Liver (tissue), 9 donors: ENCODE data around the gene NHLRC3. TPM values are rescaled to one million over a fixed set of nuclear protein-coding genes. Genes with fewer than 3 reads are reported as not detected.

Experiments
- DNase-seq: peaks from one replicate; pipeline ENCODE4 v3.0.0-alpha.2; 2017; ENCODE audit warnings: low spot score
- H3K27ac ChIP-seq, 2 donors: one replicate each; pipeline ENCODE4 v1.7.0; 2013; ENCODE audit warnings: inconsistent platforms in 2 of 2, low read length in 2 of 2, control low read depth in 1 of 2, low read depth in 1 of 2, mild to moderate bottlenecking in 1 of 2
- H3K27me3 ChIP-seq, 4 donors: one replicate each; pipeline versions ENCODE4 v1.6.1 to v1.7.0; 2013; ENCODE audit warnings: low read length in 3 of 4, inconsistent platforms in 1 of 4, mild to moderate bottlenecking in 1 of 4, moderate library complexity in 1 of 4; ENCODE audit not compliant: control insufficient read depth in 4 of 4, insufficient read depth in 4 of 4
- H3K36me3 ChIP-seq, 4 donors: one replicate each; pipeline versions ENCODE4 v1.6.1 to v1.7.0; 2013; ENCODE audit warnings: low read length in 3 of 4, mild to moderate bottlenecking in 3 of 4, low read depth in 1 of 4, moderate library complexity in 1 of 4; ENCODE audit not compliant: control insufficient read depth in 4 of 4, insufficient read depth in 3 of 4
- H3K4me1 ChIP-seq, 4 donors: one replicate each; pipeline versions ENCODE4 v1.6.1 to v1.7.0; 2013; ENCODE audit warnings: low read length in 3 of 4, mild to moderate bottlenecking in 3 of 4, moderate library complexity in 1 of 4; ENCODE audit not compliant: control insufficient read depth in 4 of 4, insufficient read depth in 4 of 4
- H3K4me3 ChIP-seq, 3 donors: one replicate each; pipeline versions ENCODE4 v1.6.1 to v1.7.0; 2013; ENCODE audit warnings: low read length in 3 of 3, control low read depth in 1 of 3, low read depth in 1 of 3, mild to moderate bottlenecking in 1 of 3
- H3K9ac ChIP-seq, 2 donors: one replicate each; pipeline ENCODE4 v1.7.0; 2013; ENCODE audit warnings: low read length in 2 of 2, mild to moderate bottlenecking in 2 of 2, moderate library complexity in 2 of 2, control low read depth in 1 of 2, low read depth in 1 of 2
- H3K9me3 ChIP-seq, 4 donors: one replicate each; pipeline versions ENCODE4 v1.6.1 to v1.7.0; 2013; ENCODE audit warnings: low read length in 3 of 4; ENCODE audit not compliant: control insufficient read depth in 4 of 4
- ATF3 ChIP-seq: IDR thresholded peaks from 2 replicates; pipeline ENCODE4 v1.6.1; 2016; ENCODE audit warnings: antibody characterized with exemption
- CTCF ChIP-seq: fragments of 150-350 bp; IDR thresholded peaks from 2 replicates; pipeline ENCODE4 v1.5.1; 2017; ENCODE audit warnings: improper control_type of control experiment, low read depth, low read length; ENCODE audit not compliant: missing input control
- EGR1 ChIP-seq, 2 donors: IDR thresholded peaks; 2 replicates each; pipeline ENCODE4 v1.6.1; 2016 to 2018; ENCODE audit warnings: antibody characterized with exemption in 2 of 2, low read depth in 2 of 2
- FOXA1 ChIP-seq: IDR thresholded peaks from 2 replicates; pipeline ENCODE4 v1.6.1; 2016; ENCODE audit warnings: antibody characterized with exemption
- FOXA2 ChIP-seq: IDR thresholded peaks from 2 replicates; pipeline ENCODE4 v1.6.1; 2016; ENCODE audit warnings: antibody characterized with exemption
- GABPA ChIP-seq, 2 donors: IDR thresholded peaks in 1 of 2; conservative IDR thresholded peaks in 1 of 2; 2 replicates each; pipeline ENCODE4 v1.6.1; 2016; ENCODE audit warnings: antibody characterized with exemption in 2 of 2, mild to moderate bottlenecking in 1 of 2, moderate library complexity in 1 of 2
- HNF4A ChIP-seq, 2 donors: conservative IDR thresholded peaks; 2 replicates each; pipeline ENCODE4 v1.6.1; 2016; ENCODE audit warnings: antibody characterized with exemption in 2 of 2, mild to moderate bottlenecking in 2 of 2
- HNF4G ChIP-seq: IDR thresholded peaks from 2 replicates; pipeline ENCODE4 v1.6.1; 2016; ENCODE audit warnings: antibody characterized with exemption
- JUND ChIP-seq, 2 donors: IDR thresholded peaks; 2 replicates each; pipeline ENCODE4 v1.6.1; 2016; ENCODE audit warnings: antibody characterized with exemption in 2 of 2
- NR2F2 ChIP-seq: IDR thresholded peaks from 2 replicates; pipeline ENCODE4 v1.6.1; 2016; ENCODE audit warnings: antibody characterized with exemption
- RAD21 ChIP-seq, 2 donors: IDR thresholded peaks; 2 replicates each; pipeline ENCODE4 v1.6.1; 2016; ENCODE audit warnings: antibody characterized with exemption in 2 of 2, mild to moderate bottlenecking in 2 of 2
- REST ChIP-seq: IDR thresholded peaks from 2 replicates; pipeline ENCODE4 v1.6.1; 2016; ENCODE audit warnings: antibody characterized with exemption, mild to moderate bottlenecking
- RXRA ChIP-seq, 2 donors: IDR thresholded peaks; 2 replicates each; pipeline ENCODE4 v1.6.1; 2017 to 2018; ENCODE audit warnings: antibody characterized with exemption in 2 of 2, mild to moderate bottlenecking in 1 of 2
- SP1 ChIP-seq: IDR thresholded peaks from 2 replicates; pipeline ENCODE4 v1.6.1; 2018; ENCODE audit warnings: antibody characterized with exemption, mild to moderate bottlenecking
- TAF1 ChIP-seq: conservative IDR thresholded peaks from 2 replicates; pipeline ENCODE4 v1.6.1; 2016; ENCODE audit warnings: antibody characterized with exemption, mild to moderate bottlenecking
- YY1 ChIP-seq: IDR thresholded peaks from 2 replicates; pipeline ENCODE4 v1.6.1; 2016; ENCODE audit warnings: antibody characterized with exemption, mild to moderate bottlenecking
- ZBTB33 ChIP-seq: IDR thresholded peaks from 2 replicates; pipeline ENCODE4 v1.6.1; 2016; ENCODE audit warnings: antibody characterized with exemption
- whole genome bisulfite sequencing: extraction: QIAGEN DNeasy Blood & Tissue Kit; methylation state at CpG from one replicate; pipeline ENCODE4 v1.1.7; 2013; 5-methylcytosine and 5-hydroxymethylcytosine counted together
- polyA plus RNA-seq, 2 donors: library from polyadenylated mRNA; stranded (reverse) in 1 of 2; unstranded in 1 of 2; fragments of 200-250 nt in 1 of 2; fragments of >200 nt in 1 of 2; fragmentation: Nextera tagmentation in 1 of 2; extraction: Ambion mirVana in 1 of 2; gene quantifications; one replicate each; pipeline versions ENCODE4 v1.2.1 to v1.2.3, GENCODE V29; 2013 to 2015
- total RNA-seq, 2 donors: library from RNA; depleted of rRNA; stranded (reverse); fragments of >200 nt; gene quantifications; one replicate each; pipeline ENCODE4 v1.2.3, GENCODE V29; 2014
- TF ChIP-seq, protein P1 (sequence below): IDR thresholded peaks from 2 replicates; pipeline ENCODE4 v1.6.1; 2016; ENCODE audit warnings: antibody characterized with exemption
- donor health status: healthy.
- donor health status: healthy.
- donor health status: healthy.
- donor health status: healthy.
- donor health status: healthy.

NHLRC3 gene, protein sequence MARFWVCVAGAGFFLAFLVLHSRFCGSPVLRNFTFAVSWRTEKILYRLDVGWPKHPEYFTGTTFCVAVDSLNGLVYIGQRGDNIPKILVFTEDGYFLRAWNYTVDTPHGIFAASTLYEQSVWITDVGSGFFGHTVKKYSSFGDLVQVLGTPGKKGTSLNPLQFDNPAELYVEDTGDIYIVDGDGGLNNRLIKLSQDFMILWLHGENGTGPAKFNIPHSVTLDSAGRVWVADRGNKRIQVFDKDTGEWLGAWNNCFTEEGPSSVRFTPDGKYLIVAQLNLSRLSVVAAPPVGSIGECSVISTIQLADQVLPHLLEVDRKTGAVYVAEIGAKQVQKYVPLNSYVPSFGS
- total RNA-seq (10 to 100 TPM; 16.2 TPM), polyA plus RNA-seq (1 to 10 TPM; 8.4 to 9.3 TPM)

DNA sequence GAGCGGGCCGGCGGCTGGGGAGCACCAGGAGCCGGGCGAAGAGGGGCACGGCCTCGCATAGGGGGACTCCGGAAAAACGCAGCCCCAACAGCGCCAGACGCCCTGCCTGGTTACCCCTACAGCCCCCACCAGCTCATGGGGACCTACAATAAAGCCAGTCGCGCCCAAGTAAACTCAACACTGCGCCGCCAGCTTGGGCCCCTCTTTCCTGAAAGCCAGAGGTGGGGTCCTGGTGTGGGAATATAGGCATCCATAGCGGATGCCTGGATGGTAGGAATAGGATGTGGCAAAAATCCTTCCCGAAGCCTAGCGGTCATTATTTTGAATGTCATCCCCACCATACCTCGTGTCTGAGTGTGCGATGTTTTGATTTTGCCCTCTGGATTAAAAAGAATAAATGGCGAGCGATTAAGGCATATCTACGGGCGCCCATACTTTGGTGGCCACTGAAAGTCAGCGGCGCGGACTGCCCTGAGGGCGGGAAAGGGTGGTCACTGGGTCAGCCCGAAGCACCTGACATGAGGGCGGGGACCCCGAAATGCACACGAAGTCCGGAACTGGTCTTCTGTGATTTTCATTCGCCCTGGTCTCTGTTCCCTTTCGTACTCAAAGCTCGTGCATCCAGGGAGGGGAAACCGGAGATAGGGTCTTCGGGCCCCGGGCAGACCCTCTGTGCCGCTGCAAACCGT lies at the start of gene NHLRC3, which contains the start of gene PROSER1:
Gene NHLRC3 (plus strand): TSS at position 577 of the 689 bp plus-strand sequence. CDS start 184 bp downstream, outside the sequence.
Gene PROSER1 (minus strand): TSS at position 210 of the 689 bp plus-strand sequence. CDS start 847 bp downstream, outside the sequence.
- H3K36me3 ChIP-seq, result no peaks in the 10 kb centered on the region
- H3K27ac ChIP-seq, result peak within 1 kb of the TSS; percentile 79 to 96
- peak within 1 kb of the TSS; percentile 71 to 85 for H3K9ac ChIP-seq
- WGBS, result under 1% methylated on average over 41 of the region's 41 CpGs
- DNase-seq, result peak; percentile 83
- H3K4me3 ChIP-seq, result peak within 1 kb of the TSS; percentile 63 to 100 (median 90)
- peaks cover 6 to 49% (median 30%) of the 10 kb centered on the region in 4 donors for H3K4me1 ChIP-seq
- H3K27me3 ChIP-seq, result no peaks in the 10 kb centered on the region
- H3K9me3 ChIP-seq, result no peaks in the 10 kb centered on the region
- TF ChIP-seq REST (peak; percentile 69), YY1 (peak; percentile 79), GABPA (IDR thresholded peaks at IDR 0.05 in 1 of 2, conservative IDR thresholded peaks at IDR 0.05 in 1 of 2) (peak; percentile 18 to 66), CTCF (no peak), FOXA1 (no peak), SP1 (no peak), JUND (IDR thresholded peaks at IDR 0.05) (peak in 1 of 2 donors; percentile 16), RAD21 (IDR thresholded peaks at IDR 0.05) (no peak), ATF3 (no peak), HNF4A (conservative IDR thresholded peaks at IDR 0.05) (peak in 1 of 2 donors; percentile 57), FOXA2 (no peak), EGR1 (IDR thresholded peaks at IDR 0.05; ENCODE audit: low read depth in 2 of 2) (no peak), HNF4G (no peak), NR2F2 (peak; percentile 74), TAF1 (peak; percentile 69), RXRA (IDR thresholded peaks at IDR 0.05) (peak; percentile 35 to 52), ZBTB33 (peak; percentile 51)
- TF ChIP-seq, protein P1, sequence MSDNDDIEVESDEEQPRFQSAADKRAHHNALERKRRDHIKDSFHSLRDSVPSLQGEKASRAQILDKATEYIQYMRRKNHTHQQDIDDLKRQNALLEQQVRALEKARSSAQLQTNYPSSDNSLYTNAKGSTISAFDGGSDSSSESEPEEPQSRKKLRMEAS, result peak; percentile 74
